Naive thymus-derived CD4-positive, alpha-beta T cell (primary cell): ENCODE results near the gene CSN3. TPM values are rescaled to one million over a fixed set of nuclear protein-coding genes. Genes with fewer than 3 reads are reported as not detected.

Experiments
- ATAC-seq: fragments of 150-1000 bp; cut with Tn5 transposase; 2 replicates; pipeline ENCODE4 v1.10.0; 2021; ENCODE audit warnings: mild to moderate bottlenecking, moderate library complexity
- CTCF ChIA-PET: fragments of 350-600 bp; sonication (Branson Sonifier 250); formaldehyde crosslinking; loops from one replicate; lab custom pipeline; 2021; ENCODE audit warnings: antibody characterized with exemption; lab: Charles Lee
- POLR2A ChIA-PET: fragments of 350-600 bp; sonication (Branson Sonifier 250); formaldehyde crosslinking; loops from one replicate; lab custom pipeline; 2021; ENCODE audit warnings: antibody characterized with exemption, inconsistent platforms; lab: Charles Lee
- DNase-seq, 9 donors: peaks; one replicate each; pipeline versions ENCODE4 v3.0.0 to v3.0.0-alpha.2; 2020 to 2022; ENCODE audit warnings: mixed read lengths in 1 of 9
- H3K27ac ChIP-seq: one replicate; pipeline ENCODE4 v1.7.0; 2013; ENCODE audit warnings: mild to moderate bottlenecking, low read depth, low read length, moderate library complexity
- H3K27me3 ChIP-seq, 2 donors: one replicate each; pipeline ENCODE4 v1.7.0; 2013; ENCODE audit warnings: low read length in 2 of 2, mild to moderate bottlenecking in 2 of 2, moderate library complexity in 2 of 2; ENCODE audit not compliant: control insufficient read depth in 2 of 2, insufficient read depth in 2 of 2
- H3K36me3 ChIP-seq, 3 experiments: 1 replicate in 2 of 3; 2 replicates in 1 of 3; pipeline ENCODE4 v1.7.0; 2013; ENCODE audit warnings: low read length in 3 of 3, mild to moderate bottlenecking in 3 of 3, moderate library complexity in 1 of 3; ENCODE audit not compliant: insufficient read depth in 3 of 3, control insufficient read depth in 2 of 3
- H3K4me1 ChIP-seq, 2 donors: one replicate each; pipeline ENCODE4 v1.7.0; 2013; ENCODE audit warnings: low read length in 2 of 2, mild to moderate bottlenecking in 2 of 2, moderate library complexity in 1 of 2; ENCODE audit not compliant: control insufficient read depth in 2 of 2, insufficient read depth in 2 of 2
- H3K4me3 ChIP-seq: 2 replicates; pipeline ENCODE4 v1.7.0; 2013; ENCODE audit warnings: mild to moderate bottlenecking, low read length
- H3K9me3 ChIP-seq, 3 experiments: 1 replicate in 2 of 3; 2 replicates in 1 of 3; pipeline ENCODE4 v1.7.0; 2013; ENCODE audit warnings: low read length in 3 of 3; ENCODE audit not compliant: control insufficient read depth in 2 of 3
- H3K27ac Mint-ChIP-seq, 9 donors: one replicate each; pipeline ENCODE4 v1.8.0; 2020 to 2022; ENCODE audit warnings: mixed read lengths in 9 of 9, mild to moderate bottlenecking in 8 of 9, moderate library complexity in 5 of 9, inconsistent platforms in 2 of 9
- H3K27me3 Mint-ChIP-seq, 5 donors: one replicate each; pipeline ENCODE4 v1.8.0; 2021 to 2022; ENCODE audit warnings: mixed read lengths in 5 of 5, mild to moderate bottlenecking in 1 of 5
- H3K36me3 Mint-ChIP-seq, 5 donors: one replicate each; pipeline ENCODE4 v1.8.0; 2020 to 2022; ENCODE audit warnings: mixed read lengths in 5 of 5, mild to moderate bottlenecking in 3 of 5, inconsistent platforms in 1 of 5
- H3K4me1 Mint-ChIP-seq, 7 donors: one replicate each; pipeline ENCODE4 v1.8.0; 2020 to 2022; ENCODE audit warnings: mixed read lengths in 7 of 7, mild to moderate bottlenecking in 3 of 7, inconsistent platforms in 1 of 7
- H3K4me3 Mint-ChIP-seq, 10 donors: one replicate each; pipeline ENCODE4 v1.8.0; 2020 to 2022; ENCODE audit warnings: mild to moderate bottlenecking in 10 of 10, mixed read lengths in 10 of 10, moderate library complexity in 6 of 10, inconsistent platforms in 2 of 10
- H3K9me3 Mint-ChIP-seq, 11 donors: one replicate each; pipeline ENCODE4 v1.8.0; 2020 to 2022; ENCODE audit warnings: mixed read lengths in 11 of 11, mild to moderate bottlenecking in 4 of 11, inconsistent platforms in 1 of 11, moderate library complexity in 1 of 11
- intact Hi-C, 2 donors: fragments of 100-400 bp; cut with micrococcal nuclease; formaldehyde crosslinking; loops; one replicate each; pipeline ENCODE4 v1.15.1; 2023
- polyA plus RNA-seq, 2 donors: library from polyadenylated mRNA; unstranded; fragments of 300-500 nt; fragmentation: Illumina TruSeq; gene quantifications; one replicate each; pipeline ENCODE4 v1.2.3, GENCODE V29; 2021
- total RNA-seq, 6 experiments: library from RNA in 5 of 6; stranded (reverse) in 5 of 6; gene quantifications; 1 replicate in 5 of 6; 2 replicates in 1 of 6; pipeline ENCODE4 v1.2.3 and lab custom pipeline; 2021 to 2026

Gene CSN3
- total and polyA plus RNA-seq, 7 experiments from 2014 or later: not detected

DNA sequence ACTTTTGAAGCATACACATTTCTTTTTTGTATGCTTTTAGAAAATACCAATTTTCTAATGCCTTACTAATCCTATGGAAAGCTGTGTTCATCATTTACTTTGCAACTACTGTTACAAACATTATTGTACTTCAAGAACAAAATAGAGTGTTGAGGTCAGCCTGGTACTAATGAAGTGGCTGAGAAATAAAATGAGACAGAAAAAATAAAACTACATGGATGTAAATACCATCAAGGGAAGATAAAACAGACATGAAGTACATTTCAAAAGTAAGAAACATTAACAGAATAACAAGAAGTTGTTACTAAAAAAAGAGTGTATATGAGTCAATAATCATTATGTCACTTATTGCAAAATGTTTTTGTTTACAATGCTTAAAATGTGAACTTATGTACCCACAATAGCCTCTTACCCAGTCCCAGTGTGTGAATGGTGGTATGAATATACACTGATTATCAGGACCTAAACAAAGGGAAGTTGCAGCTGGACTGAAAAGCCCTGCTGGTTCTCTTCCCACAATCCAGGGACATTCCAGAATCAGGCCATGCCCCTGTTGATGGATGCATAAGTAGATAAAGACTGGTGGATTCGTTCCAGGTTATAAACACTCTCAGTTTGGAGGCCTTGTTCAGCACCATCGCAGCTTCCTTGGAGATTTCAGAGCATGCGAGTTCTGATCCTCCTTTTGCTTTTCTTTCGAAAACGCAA, 2.4 kb upstream of the CSN3 start:
- H3K4me1 Mint-ChIP-seq: no peaks in the 10 kb centered on the region
- ChIA-PET CTCF (interaction anchor here (0.6 kb wide), 1 partner anchor 218 kb away, joined by 3 read pairs; no protein-coding TSS in a partner anchor), POLR2A (no interaction called here)
- peaks cover 0 to 6% (median 0%) of the 10 kb centered on the region in 11 donors for H3K9me3 Mint-ChIP-seq
- ATAC-seq: no peak
- Histone ChIP-seq H3K27ac (no peak overlapping the region), H3K9me3 (no peaks in the 10 kb centered on the region), H3K4me3 (no peak overlapping the region), H3K4me1 (no peaks in the 10 kb centered on the region), H3K36me3 (no peaks in the 10 kb centered on the region), H3K27me3 (no peaks in the 10 kb centered on the region)
- H3K4me3 Mint-ChIP-seq: no peak overlapping the region
- DNase-seq: no peak
- no peaks in the 10 kb centered on the region for H3K36me3 Mint-ChIP-seq
- H3K27me3 Mint-ChIP-seq: no peaks in the 10 kb centered on the region
- intact Hi-C loops: no loop called here
- no peak overlapping the region for H3K27ac Mint-ChIP-seq

DNA sequence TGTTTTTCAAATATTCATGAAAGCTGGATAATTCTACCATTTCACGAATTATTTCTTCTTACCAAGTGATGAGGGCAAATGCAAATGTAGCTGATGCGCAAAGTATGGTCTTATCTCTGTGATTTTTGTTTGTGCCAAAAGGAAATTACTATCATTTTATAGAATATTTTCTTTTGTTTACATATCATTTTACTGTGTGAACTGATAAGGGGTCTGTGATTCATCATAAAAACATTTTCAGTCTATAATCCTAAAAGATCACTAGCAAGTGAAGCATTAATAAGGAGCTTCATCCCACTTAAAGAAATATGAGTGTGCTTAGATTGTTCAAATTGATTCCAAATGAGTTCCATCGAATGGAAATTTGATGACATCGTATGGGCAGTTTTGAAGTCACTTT, 694 bp downstream of the CSN3 start:
- Mint-ChIP-seq H3K27me3 (no peaks in the 10 kb centered on the region), H3K36me3 (no peaks in the 10 kb centered on the region), H3K27ac (no peak overlapping the region), H3K9me3 (peaks cover 0 to 6% (median 0%) of the 10 kb centered on the region in 11 donors), H3K4me3 (no peak overlapping the region), H3K4me1 (no peaks in the 10 kb centered on the region)
- POLR2A ChIA-PET: no interaction called here
- Histone ChIP-seq H3K36me3 (no peaks in the 10 kb centered on the region), H3K9me3 (no peaks in the 10 kb centered on the region), H3K4me1 (no peaks in the 10 kb centered on the region), H3K4me3 (no peak overlapping the region), H3K27ac (no peak overlapping the region), H3K27me3 (no peaks in the 10 kb centered on the region)
- CTCF ChIA-PET: no interaction called here
- DNase-seq (no peak), ATAC-seq (no peak)
- intact Hi-C loops: no loop called here

DNA sequence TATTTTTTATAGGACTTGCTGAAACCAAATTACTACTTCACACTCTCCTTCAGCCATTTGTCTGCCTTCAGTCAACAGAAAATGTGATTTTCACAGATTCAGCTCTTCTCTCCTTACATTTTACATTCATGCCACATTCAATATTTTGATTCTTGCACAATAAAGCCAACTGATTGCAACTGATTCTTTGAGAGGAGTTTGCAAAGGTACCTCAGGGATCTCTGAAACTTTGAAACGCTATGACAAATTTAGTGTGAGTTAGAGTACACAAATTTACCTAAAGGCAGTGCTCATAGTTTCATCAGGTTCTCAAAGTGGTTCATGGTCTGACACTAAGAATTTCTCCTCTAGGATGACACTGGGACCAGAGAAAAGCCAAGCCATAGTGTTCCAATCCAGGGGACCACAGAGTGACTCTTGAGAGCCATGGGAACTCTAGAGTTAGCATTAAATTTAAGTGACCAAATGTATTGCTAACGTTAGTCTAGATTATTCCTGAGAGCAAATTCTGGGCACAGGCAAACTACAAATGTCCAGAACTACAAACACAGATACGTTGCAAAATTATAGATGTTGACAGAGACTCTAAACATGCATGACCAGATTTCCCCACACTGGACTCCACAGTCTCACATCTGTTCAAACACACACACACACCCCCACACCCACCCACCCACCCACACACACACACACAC, 9.0 kb downstream of the CSN3 start:
- no peaks in the 10 kb centered on the region for H3K27me3 ChIP-seq
- Mint-ChIP-seq H3K9me3 (peaks cover 0 to 4% (median 0%) of the 10 kb centered on the region in 11 donors), H3K36me3 (no peaks in the 10 kb centered on the region), H3K27me3 (no peaks in the 10 kb centered on the region), H3K27ac (no peak overlapping the region), H3K4me3 (no peak overlapping the region), H3K4me1 (no peaks in the 10 kb centered on the region)
- H3K4me3 ChIP-seq: no peak overlapping the region
- no peak overlapping the region for H3K27ac ChIP-seq
- intact Hi-C loops: no loop called here
- no peak for ATAC-seq
- DNase-seq: no peak
- ChIA-PET POLR2A (no interaction called here), CTCF (no interaction called here)
- no peaks in the 10 kb centered on the region for H3K36me3 ChIP-seq
- H3K4me1 ChIP-seq: no peaks in the 10 kb centered on the region
- no peaks in the 10 kb centered on the region for H3K9me3 ChIP-seq

DNA sequence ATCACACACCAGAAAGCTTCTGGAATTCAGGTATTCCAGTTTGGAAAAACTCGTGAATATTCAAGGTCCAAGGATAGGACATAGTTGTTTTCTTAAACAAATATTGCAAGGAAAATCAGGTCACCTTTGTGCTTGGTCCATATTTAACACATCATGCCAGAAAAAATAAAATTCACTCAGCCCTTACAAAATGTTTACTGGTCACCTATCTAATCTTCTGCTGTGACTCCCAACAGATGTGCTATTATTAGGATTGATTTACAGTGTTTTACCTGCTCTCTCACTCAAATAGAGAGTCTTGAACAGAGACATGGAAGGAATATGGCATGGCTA, 9.5 kb downstream of the CSN3 start:
- Histone ChIP-seq H3K27ac (no peak overlapping the region), H3K4me3 (no peak overlapping the region), H3K36me3 (no peaks in the 10 kb centered on the region), H3K27me3 (no peaks in the 10 kb centered on the region), H3K9me3 (no peaks in the 10 kb centered on the region), H3K4me1 (no peaks in the 10 kb centered on the region)
- no peaks in the 10 kb centered on the region for H3K4me1 Mint-ChIP-seq
- no peak overlapping the region for H3K4me3 Mint-ChIP-seq
- no peaks in the 10 kb centered on the region for H3K27me3 Mint-ChIP-seq
- DNase-seq: no peak
- CTCF ChIA-PET: no interaction called here
- no peaks in the 10 kb centered on the region for H3K36me3 Mint-ChIP-seq
- intact Hi-C loops: no loop called here
- no peak for ATAC-seq
- H3K9me3 Mint-ChIP-seq: peaks cover 0 to 4% (median 0%) of the 10 kb centered on the region in 11 donors
- POLR2A ChIA-PET: no interaction called here
- H3K27ac Mint-ChIP-seq: no peak overlapping the region

DNA sequence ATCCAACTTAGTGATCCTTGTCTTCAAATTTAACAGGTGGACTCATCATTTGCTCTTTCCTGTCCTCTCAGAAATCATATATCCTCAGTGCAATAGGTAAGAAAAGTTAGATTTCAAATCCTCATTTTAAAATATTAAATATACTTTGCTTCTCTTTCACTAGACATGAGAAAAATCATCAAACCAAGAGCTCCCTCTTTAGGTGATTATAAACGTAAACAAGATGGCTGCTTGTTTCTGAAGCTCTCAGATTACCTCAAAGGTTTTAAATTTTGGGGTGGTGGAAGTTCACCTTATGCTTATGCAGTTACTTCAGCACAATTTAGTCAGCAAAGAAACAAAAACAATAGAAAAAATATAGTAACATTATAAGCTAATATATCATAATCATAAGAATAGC, 27.3 kb downstream of the CSN3 start:
- DNase-seq (no peak), ATAC-seq (no peak)
- Histone ChIP-seq H3K9me3 (no peaks in the 10 kb centered on the region), H3K27ac (no peak overlapping the region), H3K4me1 (no peaks in the 10 kb centered on the region), H3K27me3 (no peaks in the 10 kb centered on the region), H3K36me3 (no peaks in the 10 kb centered on the region), H3K4me3 (no peak overlapping the region)
- Mint-ChIP-seq H3K27me3 (no peaks in the 10 kb centered on the region), H3K4me1 (no peaks in the 10 kb centered on the region), H3K36me3 (no peaks in the 10 kb centered on the region), H3K4me3 (no peak overlapping the region), H3K9me3 (peaks cover 0 to 10% (median 0%) of the 10 kb centered on the region in 11 donors), H3K27ac (no peak overlapping the region)
- ChIA-PET POLR2A (no interaction called here), CTCF (no interaction called here)
- intact Hi-C loops: no loop called here

DNA sequence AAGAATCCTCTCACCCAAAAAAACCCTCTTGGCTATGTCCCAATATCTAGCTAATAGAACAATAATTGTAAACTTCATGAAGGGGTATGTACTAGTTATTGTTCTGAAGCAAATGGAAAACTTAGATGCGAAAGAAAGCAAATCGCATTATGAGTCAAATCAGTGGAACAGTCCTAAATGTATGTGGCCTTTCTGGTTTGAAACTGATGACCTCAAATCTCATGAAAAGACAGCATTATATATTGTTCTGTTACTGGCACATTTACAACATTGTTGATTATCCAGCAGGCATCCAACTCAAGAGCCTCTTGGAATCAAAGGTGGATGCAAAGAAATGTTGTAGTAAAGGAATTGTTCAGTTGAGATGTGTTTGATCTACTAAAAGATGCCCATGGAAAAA, 34.7 kb downstream of the CSN3 start:
- intact Hi-C loops: no loop called here
- Mint-ChIP-seq H3K4me3 (no peak overlapping the region), H3K27me3 (no peaks in the 10 kb centered on the region), H3K4me1 (no peaks in the 10 kb centered on the region), H3K27ac (no peak overlapping the region), H3K9me3 (peaks cover 0 to 13% (median 0%) of the 10 kb centered on the region in 11 donors), H3K36me3 (no peaks in the 10 kb centered on the region)
- POLR2A ChIA-PET: no interaction called here
- Histone ChIP-seq H3K27ac (no peak overlapping the region), H3K36me3 (no peaks in the 10 kb centered on the region), H3K4me3 (no peak overlapping the region), H3K4me1 (no peaks in the 10 kb centered on the region), H3K27me3 (no peaks in the 10 kb centered on the region), H3K9me3 (no peaks in the 10 kb centered on the region)
- ATAC-seq (no peak), DNase-seq (no peak)
- CTCF ChIA-PET: interaction anchor here (0.6 kb wide), 1 partner anchor 9 kb away, joined by 4 read pairs; no protein-coding TSS in a partner anchor

DNA sequence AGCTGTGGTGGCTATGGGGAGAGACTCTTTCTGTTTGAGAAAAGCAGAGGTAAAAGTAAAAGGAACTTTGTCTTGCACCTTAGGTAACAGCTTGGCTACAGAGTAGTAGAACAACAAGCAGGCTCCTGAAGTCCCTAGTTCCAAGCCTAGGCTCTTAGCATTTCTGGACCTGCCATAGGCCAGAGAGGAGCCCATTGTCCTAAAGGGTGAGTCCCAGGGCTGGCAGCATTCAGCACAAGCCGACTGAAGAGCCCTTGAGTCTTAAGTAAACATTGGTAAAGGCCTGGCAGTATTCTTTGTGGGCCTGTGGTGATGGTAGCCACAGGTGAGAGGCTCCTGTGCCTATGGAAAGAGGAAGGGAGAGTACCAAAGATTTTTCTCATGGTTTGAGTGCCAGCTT, 38.2 kb downstream of the CSN3 start:
- no peaks in the 10 kb centered on the region for H3K27me3 ChIP-seq
- no peaks in the 10 kb centered on the region for H3K36me3 ChIP-seq
- ATAC-seq: no peak
- H3K27ac ChIP-seq: no peak overlapping the region
- no peaks in the 10 kb centered on the region for H3K27me3 Mint-ChIP-seq
- ChIA-PET POLR2A (no interaction called here), CTCF (no interaction called here)
- DNase-seq: no peak
- H3K4me3 ChIP-seq: no peak overlapping the region
- H3K27ac Mint-ChIP-seq: no peak overlapping the region
- no peaks in the 10 kb centered on the region for H3K4me1 Mint-ChIP-seq
- peaks cover 0 to 13% (median 3%) of the 10 kb centered on the region in 11 donors for H3K9me3 Mint-ChIP-seq
- no peaks in the 10 kb centered on the region for H3K4me1 ChIP-seq
- H3K36me3 Mint-ChIP-seq: no peaks in the 10 kb centered on the region
- no peaks in the 10 kb centered on the region for H3K9me3 ChIP-seq
- no peak overlapping the region for H3K4me3 Mint-ChIP-seq
- intact Hi-C loops: no loop called here
